H9 (cell line): ENCODE results near the gene TMEM100. TPM values are rescaled to one million over a fixed set of nuclear protein-coding genes. Genes with fewer than 3 reads are reported as not detected.

Source experiments
- DNase-seq: peaks from one replicate; pipeline ENCODE4 v3.0.0-alpha.2; 2017
- H2AFZ ChIP-seq: one replicate; pipeline ENCODE4 v1.6.1; 2013; ENCODE audit warnings: mild to moderate bottlenecking, low read length, control low read depth, moderate library complexity
- H2AK5ac ChIP-seq: 2 replicates; pipeline ENCODE4 v1.6.1; 2013; ENCODE audit warnings: low read length, control low read depth, mixed read lengths; ENCODE audit not compliant: insufficient read length
- H2BK120ac ChIP-seq: one replicate; pipeline ENCODE4 v1.6.1; 2013; ENCODE audit warnings: low read depth, mild to moderate bottlenecking, low read length, control low read depth, inconsistent platforms; ENCODE audit not compliant: poor library complexity, severe bottlenecking
- H2BK12ac ChIP-seq: 2 replicates; pipeline ENCODE4 v1.6.1; 2013; ENCODE audit warnings: low read length, control low read depth, mixed read lengths, low read depth; ENCODE audit not compliant: insufficient read length
- H2BK15ac ChIP-seq: 2 replicates; pipeline ENCODE4 v1.6.1; 2013; ENCODE audit warnings: low read depth, low read length, control low read depth
- H2BK20ac ChIP-seq: one replicate; pipeline ENCODE4 v1.6.1; 2013; ENCODE audit warnings: low read depth, mild to moderate bottlenecking, low read length, control low read depth, inconsistent platforms; ENCODE audit not compliant: poor library complexity, severe bottlenecking
- H2BK5ac ChIP-seq: 2 replicates; pipeline ENCODE4 v1.6.1; 2013; ENCODE audit warnings: low read length, control low read depth, mixed read lengths; ENCODE audit not compliant: insufficient read length
- H3K14ac ChIP-seq: 2 replicates; pipeline ENCODE4 v1.6.1; 2013; ENCODE audit warnings: low read length, control low read depth; ENCODE audit not compliant: insufficient read depth
- H3K18ac ChIP-seq: 2 replicates; pipeline ENCODE4 v1.6.1; 2013; ENCODE audit warnings: low read depth, mild to moderate bottlenecking, mixed read lengths, low read length, control low read depth; ENCODE audit not compliant: insufficient read length
- H3K23ac ChIP-seq: 2 replicates; pipeline ENCODE4 v1.6.1; 2013; ENCODE audit warnings: low read length, control low read depth, mixed read lengths, low read depth; ENCODE audit not compliant: insufficient read length
- H3K23me2 ChIP-seq: 2 replicates; pipeline ENCODE4 v1.6.1; 2013; ENCODE audit warnings: low read depth, mild to moderate bottlenecking, mixed read lengths, low read length, control low read depth; ENCODE audit not compliant: insufficient read length, poor library complexity, severe bottlenecking
- H3K27ac ChIP-seq: 2 replicates; pipeline ENCODE4 v1.5.1; 2013; ENCODE audit warnings: low read length, control low read depth, mixed read lengths, low read depth; ENCODE audit not compliant: insufficient read length
- H3K27me3 ChIP-seq: 2 replicates; pipeline ENCODE4 v1.6.1; 2013; ENCODE audit warnings: low read length, control low read depth, inconsistent platforms; ENCODE audit not compliant: insufficient read depth
- H3K4ac ChIP-seq: 2 replicates; pipeline ENCODE4 v1.6.1; 2013; ENCODE audit warnings: low read depth, mild to moderate bottlenecking, control low read depth, inconsistent platforms, low read length, moderate library complexity
- H3K4me1 ChIP-seq: 2 replicates; pipeline ENCODE4 v1.6.1; 2013; ENCODE audit warnings: low read length, control low read depth, inconsistent platforms; ENCODE audit not compliant: insufficient read depth
- H3K4me2 ChIP-seq: 2 replicates; pipeline ENCODE4 v1.6.1; 2013; ENCODE audit warnings: low read length, control low read depth, mixed read lengths; ENCODE audit not compliant: insufficient read length, insufficient read depth
- H3K56ac ChIP-seq: 2 replicates; pipeline ENCODE4 v1.6.1; 2013; ENCODE audit warnings: low read depth, mild to moderate bottlenecking, mixed read lengths, low read length, control low read depth; ENCODE audit not compliant: insufficient read length
- H3K79me1 ChIP-seq: 2 replicates; pipeline ENCODE4 v1.6.1; 2013; ENCODE audit warnings: low read depth, mild to moderate bottlenecking, moderate library complexity, low read length, control low read depth, inconsistent platforms; ENCODE audit not compliant: insufficient read depth, poor library complexity, severe bottlenecking
- H3K79me2 ChIP-seq: 2 replicates; pipeline ENCODE4 v1.6.1; 2013; ENCODE audit warnings: low read length, control low read depth, inconsistent platforms; ENCODE audit not compliant: insufficient read depth
- H3K9ac ChIP-seq: 2 replicates; pipeline ENCODE4 v1.6.1; 2013; ENCODE audit warnings: low read length, control low read depth, mixed read lengths; ENCODE audit not compliant: insufficient read length; ENCODE audit errors: extremely low read depth
- H3K9me3 ChIP-seq: one replicate; pipeline ENCODE4 v1.6.1; 2013; ENCODE audit warnings: low read depth, low read length, inconsistent platforms; ENCODE audit not compliant: control insufficient read depth
- H3T11ph ChIP-seq: one replicate; pipeline ENCODE4 v1.6.1; 2013; ENCODE audit warnings: mild to moderate bottlenecking, low read length, control low read depth, inconsistent platforms
- H4K20me1 ChIP-seq: one replicate; pipeline ENCODE4 v1.6.1; 2013; ENCODE audit not compliant: control insufficient read depth, insufficient read length, insufficient read depth
- H4K5ac ChIP-seq: 2 replicates; pipeline ENCODE4 v1.6.1; 2013; ENCODE audit warnings: low read depth, mild to moderate bottlenecking, mixed read lengths, low read length, control low read depth; ENCODE audit not compliant: insufficient read length
- H4K8ac ChIP-seq: replicated peaks from 2 replicates; pipeline ENCODE4 v1.6.1; 2013; ENCODE audit warnings: low read length, control low read depth, mixed read lengths, low read depth; ENCODE audit not compliant: insufficient read length
- H4K91ac ChIP-seq: 2 replicates; pipeline ENCODE4 v1.6.1; 2013; ENCODE audit warnings: low read depth, mild to moderate bottlenecking, moderate library complexity, mixed read lengths, low read length, control low read depth; ENCODE audit not compliant: insufficient read length
- H3K27ac Mint-ChIP-seq, 3 experiments: 2 replicates in 2 of 3; 3 replicates in 1 of 3; pipeline ENCODE4 v1.8.0; 2020 to 2021; ENCODE audit warnings: mixed read lengths in 3 of 3, mild to moderate bottlenecking in 1 of 3, moderate library complexity in 1 of 3
- H3K27me3 Mint-ChIP-seq: 2 replicates; pipeline ENCODE4 v1.8.0; 2021; ENCODE audit warnings: low read depth, mild to moderate bottlenecking, moderate library complexity, mixed read lengths
- H3K36me3 Mint-ChIP-seq, 3 experiments: 2 replicates in 2 of 3; 3 replicates in 1 of 3; pipeline ENCODE4 v1.8.0; 2020 to 2021; ENCODE audit warnings: low read depth in 3 of 3, mixed read lengths in 3 of 3; ENCODE audit not compliant: insufficient read depth in 1 of 3
- H3K4me1 Mint-ChIP-seq, 2 experiments: 2 replicates each; pipeline ENCODE4 v1.8.0; 2020; ENCODE audit warnings: mixed read lengths in 2 of 2
- H3K4me3 Mint-ChIP-seq, 2 experiments: 2 replicates in 1 of 2; 3 replicates in 1 of 2; pipeline ENCODE4 v1.8.0; 2020 to 2021; ENCODE audit warnings: mild to moderate bottlenecking in 2 of 2, mixed read lengths in 2 of 2, moderate library complexity in 1 of 2
- H3K9me3 Mint-ChIP-seq, 2 experiments: 2 replicates in 1 of 2; 3 replicates in 1 of 2; pipeline ENCODE4 v1.8.0; 2020; ENCODE audit warnings: mild to moderate bottlenecking in 2 of 2, mixed read lengths in 2 of 2, moderate library complexity in 1 of 2
- WGBS: extraction: QIAGEN DNeasy Blood & Tissue Kit; methylation state at CpG from one replicate; pipeline ENCODE4 v1.1.7; 2013; ENCODE audit warnings: missing lambda C conversion rate, low lambda C conversion rate, mixed read lengths; ENCODE audit not compliant: insufficient read length; ENCODE audit errors: extremely low coverage; 5-methylcytosine and 5-hydroxymethylcytosine counted together
- total RNA-seq: library from RNA; stranded (reverse); gene quantifications from 2 replicates; pipeline ENCODE4 v1.2.1, GENCODE V29; 2021
- TF ChIP-seq, protein P1 (sequence below): fragments of 200-600 bp; sonication (generic); conservative IDR thresholded peaks from 3 replicates; pipeline ENCODE4 v1.8.0; 2021; ENCODE audit warnings: antibody characterized with exemption, mild to moderate bottlenecking

Gene TMEM100
- total RNA-seq, 1 experiment from 2014 or later = 0.17 TPM

DNA sequence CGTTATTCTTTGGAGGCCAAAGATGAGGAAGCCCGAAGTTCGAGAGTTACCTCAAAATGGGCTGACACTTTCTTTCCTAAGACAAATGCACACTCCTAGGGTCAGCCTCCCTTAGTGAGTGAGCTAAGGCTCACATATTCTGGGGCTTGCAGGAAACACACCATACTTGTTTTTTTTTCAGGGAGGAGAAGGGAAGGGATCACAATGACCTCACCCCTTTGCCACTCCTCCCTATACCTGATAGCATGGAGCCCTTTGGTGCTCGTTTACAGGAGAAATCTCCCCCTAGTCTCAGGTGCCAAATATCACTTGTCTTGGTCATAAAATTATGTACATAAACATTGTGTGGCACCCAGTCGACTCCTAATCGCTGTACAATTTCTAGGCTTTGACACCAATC, 4.6 kb upstream of the TMEM100 start:
- Histone ChIP-seq H4K5ac (no peak overlapping the region), H3K18ac (no peak overlapping the region), H2AFZ (no peak overlapping the region), H3K14ac (no peak overlapping the region), H3K79me1 (no peaks in the 10 kb centered on the region), H2BK120ac (no peak overlapping the region), H4K8ac (no peak overlapping the region), H3T11ph (no peak overlapping the region), H3K4ac (no peak overlapping the region), H3K79me2 (no peaks in the 10 kb centered on the region), H2AK5ac (no peak overlapping the region), H2BK15ac (no peak overlapping the region), H3K9ac (no peak overlapping the region), H3K56ac (no peak overlapping the region), H3K4me2 (no peak overlapping the region), H2BK5ac (no peak overlapping the region), H2BK20ac (no peak overlapping the region), H4K91ac (no peak overlapping the region), H4K20me1 (no peaks in the 10 kb centered on the region), H2BK12ac (no peak overlapping the region), H3K9me3 (no peaks in the 10 kb centered on the region), H3K23me2 (no peaks in the 10 kb centered on the region), H3K27me3 (0 out of 2 replicates have a peak, but pooled peaks cover 3% of the 10 kb centered on the region), H3K4me1 (peaks cover 9% of the 10 kb centered on the region; the same call in 1 of the 2 replicates), H3K27ac (no peak overlapping the region), H3K23ac (no peak overlapping the region)
- Mint-ChIP-seq H3K27me3 (peaks cover under 1% of the 10 kb centered on the region; the same call in 1 of the 2 replicates), H3K36me3 (no peaks in the 10 kb centered on the region), H3K9me3 (no peaks in the 10 kb centered on the region), H3K27ac (no peak overlapping the region), H3K4me1 (peaks cover 41 to 56% of the 10 kb centered on the region in 2 experiments), H3K4me3 (no peak overlapping the region)
- TF ChIP-seq, protein P1, sequence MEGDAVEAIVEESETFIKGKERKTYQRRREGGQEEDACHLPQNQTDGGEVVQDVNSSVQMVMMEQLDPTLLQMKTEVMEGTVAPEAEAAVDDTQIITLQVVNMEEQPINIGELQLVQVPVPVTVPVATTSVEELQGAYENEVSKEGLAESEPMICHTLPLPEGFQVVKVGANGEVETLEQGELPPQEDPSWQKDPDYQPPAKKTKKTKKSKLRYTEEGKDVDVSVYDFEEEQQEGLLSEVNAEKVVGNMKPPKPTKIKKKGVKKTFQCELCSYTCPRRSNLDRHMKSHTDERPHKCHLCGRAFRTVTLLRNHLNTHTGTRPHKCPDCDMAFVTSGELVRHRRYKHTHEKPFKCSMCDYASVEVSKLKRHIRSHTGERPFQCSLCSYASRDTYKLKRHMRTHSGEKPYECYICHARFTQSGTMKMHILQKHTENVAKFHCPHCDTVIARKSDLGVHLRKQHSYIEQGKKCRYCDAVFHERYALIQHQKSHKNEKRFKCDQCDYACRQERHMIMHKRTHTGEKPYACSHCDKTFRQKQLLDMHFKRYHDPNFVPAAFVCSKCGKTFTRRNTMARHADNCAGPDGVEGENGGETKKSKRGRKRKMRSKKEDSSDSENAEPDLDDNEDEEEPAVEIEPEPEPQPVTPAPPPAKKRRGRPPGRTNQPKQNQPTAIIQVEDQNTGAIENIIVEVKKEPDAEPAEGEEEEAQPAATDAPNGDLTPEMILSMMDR = no peak
- WGBS = no CpG with 5 or more reads among the region's 6 CpGs
- no peak for DNase-seq
